ENCODE data around the gene WDTC1.
A peak's percentile ranks its signal among the peaks of the same experiment; 100 is the strongest.
"Not testable (repeated sequence)": the region's sequence is repeated elsewhere in the genome, so short reads cannot be mapped to it uniquely, and the experiment has no call there.

WDTC1 gene

DNA sequence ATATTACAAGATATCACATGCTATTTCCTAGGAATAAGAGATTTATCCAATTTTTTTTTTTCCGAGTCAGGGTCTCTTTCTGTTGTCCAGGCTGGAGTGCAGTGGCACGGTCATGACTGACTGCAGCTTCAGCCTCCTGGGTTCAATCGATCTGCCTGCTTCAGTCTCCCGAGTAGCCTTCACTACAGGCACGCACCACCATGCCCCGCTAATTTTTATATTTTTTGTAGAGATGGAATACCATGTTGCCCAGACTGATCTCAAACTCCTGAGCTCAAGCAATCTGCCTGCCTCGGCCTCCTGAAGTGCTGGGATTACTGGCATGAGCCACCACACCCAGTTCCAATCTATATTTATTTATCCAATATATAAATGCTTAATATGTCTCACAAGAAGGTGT is 18.0 kb upstream of the WDTC1 start:
- Histone ChIP-seq H3K27me3 (no peaks in the 10 kb centered on the region), H3K4me1 (no peaks in the 10 kb centered on the region), H3K4me3 (no peak overlapping the region), H3K4me2 (no peak overlapping the region), H3K9me3 (replicated peaks in 1 of 11) (0 out of 22 replicates have a peak, but pooled peaks cover 0 to 5% (median 0%) of the 10 kb centered on the region in 11 experiments), H3K36me3 (no peaks in the 10 kb centered on the region), H3K27ac (no peak overlapping the region), H4K20me1 (no peaks in the 10 kb centered on the region), H3K9ac (no peak overlapping the region)
- no peak for TF ChIP-seq Cebpa-rat (IDR thresholded peaks at IDR 0.05)

GRCh38 chr1:27217401-27217800 is 17.0 kb upstream of the WDTC1 start:
- no peak overlapping the region for H3K27ac ChIP-seq
- 0 out of 22 replicates have a peak, but pooled peaks cover 0 to 5% (median 0%) of the 10 kb centered on the region in 11 experiments for H3K9me3 ChIP-seq (replicated peaks in 1 of 11)
- no peaks in the 10 kb centered on the region for H3K4me1 ChIP-seq
- TF ChIP-seq Cebpa-rat (IDR thresholded peaks at IDR 0.05) = no peak
- no peaks in the 10 kb centered on the region for H3K36me3 ChIP-seq
- H3K4me3 ChIP-seq = no peak overlapping the region
- H3K9ac ChIP-seq = no peak overlapping the region
- H4K20me1 ChIP-seq = no peaks in the 10 kb centered on the region
- H3K27me3 ChIP-seq = no peaks in the 10 kb centered on the region
- no peak overlapping the region for H3K4me2 ChIP-seq

GRCh38 chr1:27218736-27219135 is 15.7 kb upstream of the WDTC1 start:
- Histone ChIP-seq H3K9me3 (replicated peaks in 1 of 11) (0 out of 22 replicates have a peak, but pooled peaks cover 0 to 7% (median 0%) of the 10 kb centered on the region in 11 experiments), H3K4me3 (no peak overlapping the region), H3K36me3 (no peaks in the 10 kb centered on the region), H3K9ac (no peak overlapping the region), H3K27ac (no peak overlapping the region), H3K4me1 (no peaks in the 10 kb centered on the region), H3K4me2 (no peak overlapping the region), H3K27me3 (no peaks in the 10 kb centered on the region), H4K20me1 (no peaks in the 10 kb centered on the region)
- TF ChIP-seq Cebpa-rat (IDR thresholded peaks at IDR 0.05) = no peak

DNA sequence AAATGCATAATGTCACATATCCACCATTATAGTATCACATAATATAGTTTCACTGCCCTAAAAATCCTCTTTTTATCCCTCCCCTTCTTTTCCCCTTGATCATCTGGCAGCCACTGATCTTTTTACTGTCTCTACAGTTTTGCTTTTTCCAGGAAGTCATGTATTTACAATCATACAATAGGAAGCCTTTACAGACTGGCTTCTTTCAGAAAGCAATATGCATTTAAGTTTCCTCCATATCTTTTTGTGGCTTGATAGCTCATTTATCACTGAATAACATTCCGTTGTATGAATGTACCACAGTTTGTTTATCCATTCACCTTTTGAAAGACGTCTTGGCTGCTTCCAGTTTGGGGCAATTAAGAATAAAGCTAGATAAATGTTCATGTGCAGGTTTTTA is 14.3 kb upstream of the WDTC1 start:
- Histone ChIP-seq H3K27ac (no peak overlapping the region), H3K27me3 (no peaks in the 10 kb centered on the region), H3K4me1 (peaks cover 0 to 5% (median 0%) of the 10 kb centered on the region in 10 experiments; a peak in 1 of 20 replicates), H3K4me2 (no peak overlapping the region), H3K36me3 (no peaks in the 10 kb centered on the region), H3K4me3 (no peak overlapping the region), H4K20me1 (no peaks in the 10 kb centered on the region), H3K9ac (no peak overlapping the region), H3K9me3 (replicated peaks in 1 of 11) (0 out of 22 replicates have a peak, but pooled peaks cover 0 to 7% (median 0%) of the 10 kb centered on the region in 11 experiments)
- TF ChIP-seq Cebpa-rat (IDR thresholded peaks at IDR 0.05) = no peak

GRCh38 chr1:27220702-27221497 is 13.5 kb upstream of the WDTC1 start:
- not testable (repeated sequence) for H3K27ac ChIP-seq

DNA sequence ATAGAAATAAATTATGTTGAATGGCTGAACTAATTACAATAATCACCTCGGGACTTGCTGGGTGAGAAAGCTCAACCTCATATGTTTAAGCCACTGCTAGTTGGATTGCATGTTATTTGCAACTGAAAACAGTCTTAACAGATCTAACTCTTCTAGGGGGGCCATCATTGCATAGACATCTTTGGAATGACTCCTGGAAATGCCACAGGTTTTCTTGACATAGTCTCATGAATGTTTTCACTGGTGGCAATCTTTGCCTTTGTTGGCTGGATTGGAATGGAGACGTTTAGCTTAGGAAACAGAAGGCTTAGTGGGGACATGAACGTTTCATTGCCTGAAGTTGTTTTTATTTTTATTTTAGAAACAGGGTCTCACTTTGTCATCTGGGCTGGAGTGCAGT is 8.8 kb upstream of the WDTC1 start:
- Histone ChIP-seq H3K36me3 (no peaks in the 10 kb centered on the region), H3K9ac (no peak overlapping the region), H3K4me3 (no peak overlapping the region), H3K27me3 (no peaks in the 10 kb centered on the region), H3K9me3 (replicated peaks in 1 of 11) (0 out of 22 replicates have a peak, but pooled peaks cover 0 to 6% (median 0%) of the 10 kb centered on the region in 11 experiments), H3K4me1 (peaks cover 0 to 5% (median 0%) of the 10 kb centered on the region in 10 experiments; a peak in 1 of 20 replicates), H4K20me1 (no peaks in the 10 kb centered on the region), H3K27ac (no peak overlapping the region), H3K4me2 (no peak overlapping the region)
- no peak for TF ChIP-seq Cebpa-rat (IDR thresholded peaks at IDR 0.05)

More at GRCh38 chr1:27220702-27221497, 13.5 kb upstream of the WDTC1 start:
- not testable (repeated sequence) for H3K9ac ChIP-seq; H3K4me3 ChIP-seq; H3K4me1 ChIP-seq; H3K4me2 ChIP-seq; H4K20me1 ChIP-seq; H3K36me3 ChIP-seq; H3K27me3 ChIP-seq; H3K9me3 ChIP-seq (replicated peaks in 1 of 11)

- no peak overlapping the region for H3K9ac ChIP-seq
- H3K9me3 ChIP-seq (replicated peaks in 1 of 11) = 0 out of 22 replicates have a peak, but pooled peaks cover 0 to 6% (median 0%) of the 10 kb centered on the region in 11 experiments
- H3K4me2 ChIP-seq = no peak overlapping the region
- no peaks in the 10 kb centered on the region for H4K20me1 ChIP-seq
- no peaks in the 10 kb centered on the region for H3K36me3 ChIP-seq
- peaks cover 0 to 5% (median 0%) of the 10 kb centered on the region in 10 experiments; a peak in 1 of 20 replicates for H3K4me1 ChIP-seq
- no peak for TF ChIP-seq Cebpa-rat (IDR thresholded peaks at IDR 0.05)
- H3K27me3 ChIP-seq = no peaks in the 10 kb centered on the region
- no peak overlapping the region for H3K4me3 ChIP-seq
- no peak overlapping the region for H3K27ac ChIP-seq
Observed at GRCh38 chr1:27227765-27228164, 6.7 kb upstream of the WDTC1 start.

GRCh38 chr1:27233667-27234048 is 774 bp upstream of the WDTC1 start:
- peak overlapping the region in 10 of 11 experiments; percentile 36 to 77 (median 68); a peak in 21 of 22 replicates for H3K27ac ChIP-seq

DNA sequence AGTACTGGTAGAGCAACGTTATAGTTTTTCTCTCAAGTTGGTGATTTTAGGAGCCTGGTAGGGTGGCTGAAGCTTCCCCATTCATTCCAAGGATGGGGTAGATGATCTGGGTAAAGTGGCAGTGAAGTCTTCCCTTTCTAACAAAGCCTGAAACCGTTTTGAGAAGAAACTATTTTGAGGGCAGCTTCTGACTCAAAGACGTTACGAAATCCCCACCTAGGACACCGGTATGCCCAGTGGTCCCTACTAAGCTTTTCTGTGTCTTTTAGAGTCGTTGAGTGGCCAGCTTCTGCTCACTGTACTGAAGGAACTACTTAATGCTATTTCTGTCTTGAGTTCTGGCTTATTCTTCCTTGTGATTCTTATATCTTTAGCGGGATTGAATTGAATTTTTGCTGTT is 1.4 kb downstream of the WDTC1 start:
- peak in 2 of 11 experiments; percentile 40 to 65; a peak in 4 of 22 replicates for TF ChIP-seq Cebpa-rat (IDR thresholded peaks at IDR 0.05)
- Histone ChIP-seq H3K4me2 (peak overlapping the region; percentile 81 to 96 (median 87)), H3K27me3 (no peaks in the 10 kb centered on the region), H3K4me3 (peak overlapping the region; percentile 67 to 82 (median 73)), H3K27ac (peak overlapping the region; percentile 54 to 77 (median 69)), H3K4me1 (peaks cover 21 to 37% (median 29%) of the 10 kb centered on the region in 10 experiments), H3K9me3 (replicated peaks in 1 of 11) (no peaks in the 10 kb centered on the region), H3K36me3 (no peaks in the 10 kb centered on the region), H3K9ac (peak overlapping the region; percentile 71 to 87 (median 81)), H4K20me1 (peaks cover 0 to 53% (median under 1%) of the 10 kb centered on the region in 11 experiments; a peak in 8 of 22 replicates)

More at GRCh38 chr1:27233667-27234048, 774 bp upstream of the WDTC1 start:
- Histone ChIP-seq H3K4me1 (peaks cover 21 to 37% (median 29%) of the 10 kb centered on the region in 10 experiments), H4K20me1 (peaks cover 0 to 32% (median 0%) of the 10 kb centered on the region in 11 experiments; a peak in 5 of 22 replicates), H3K9me3 (replicated peaks in 1 of 11) (no peaks in the 10 kb centered on the region), H3K36me3 (no peaks in the 10 kb centered on the region), H3K9ac (peak overlapping the region; percentile 31 to 82 (median 78); a peak in 20 of 22 replicates), H3K4me3 (peak overlapping the region; percentile 41 to 82 (median 72)), H3K4me2 (peak overlapping the region; percentile 66 to 96 (median 85)), H3K27me3 (no peaks in the 10 kb centered on the region)
- no peak for TF ChIP-seq Cebpa-rat (IDR thresholded peaks at IDR 0.05)
